ENCODE results near the gene PDXDC1.
"Not testable (repeated sequence)": the region's sequence is repeated elsewhere in the genome, so short reads cannot be mapped to it uniquely, and the experiment has no call there.

The PDXDC1 gene

DNA sequence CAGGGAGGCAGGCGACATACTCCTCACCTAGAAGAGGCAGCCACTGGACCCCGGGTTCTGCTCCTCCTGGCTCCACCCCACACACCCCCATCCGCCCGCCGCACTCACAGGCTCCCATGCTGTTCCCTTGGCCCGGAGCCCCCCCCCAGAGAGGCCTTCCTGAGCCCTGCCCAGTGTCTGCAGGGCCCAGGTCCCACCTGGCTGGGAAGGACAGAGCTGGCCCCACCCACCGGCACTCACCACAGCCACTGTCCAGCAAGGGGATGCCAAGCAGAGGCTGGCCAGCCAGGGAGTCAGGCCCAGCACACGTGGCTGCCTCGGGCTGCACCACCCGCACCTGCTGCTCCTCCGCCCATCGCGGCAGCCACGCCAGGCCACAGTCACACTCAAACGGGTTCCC lies 162.7 kb downstream of the PDXDC1 start:
- DNase-seq: not testable (repeated sequence)

- not testable (repeated sequence) for DNase-seq
These were observed 165.9 kb downstream of the PDXDC1 start for GRCh38 chr16:15140444-15141365.

GRCh38 chr16:15141586-15141985 lies 166.8 kb downstream of the PDXDC1 start:
- no peak for DNase-seq

DNA sequence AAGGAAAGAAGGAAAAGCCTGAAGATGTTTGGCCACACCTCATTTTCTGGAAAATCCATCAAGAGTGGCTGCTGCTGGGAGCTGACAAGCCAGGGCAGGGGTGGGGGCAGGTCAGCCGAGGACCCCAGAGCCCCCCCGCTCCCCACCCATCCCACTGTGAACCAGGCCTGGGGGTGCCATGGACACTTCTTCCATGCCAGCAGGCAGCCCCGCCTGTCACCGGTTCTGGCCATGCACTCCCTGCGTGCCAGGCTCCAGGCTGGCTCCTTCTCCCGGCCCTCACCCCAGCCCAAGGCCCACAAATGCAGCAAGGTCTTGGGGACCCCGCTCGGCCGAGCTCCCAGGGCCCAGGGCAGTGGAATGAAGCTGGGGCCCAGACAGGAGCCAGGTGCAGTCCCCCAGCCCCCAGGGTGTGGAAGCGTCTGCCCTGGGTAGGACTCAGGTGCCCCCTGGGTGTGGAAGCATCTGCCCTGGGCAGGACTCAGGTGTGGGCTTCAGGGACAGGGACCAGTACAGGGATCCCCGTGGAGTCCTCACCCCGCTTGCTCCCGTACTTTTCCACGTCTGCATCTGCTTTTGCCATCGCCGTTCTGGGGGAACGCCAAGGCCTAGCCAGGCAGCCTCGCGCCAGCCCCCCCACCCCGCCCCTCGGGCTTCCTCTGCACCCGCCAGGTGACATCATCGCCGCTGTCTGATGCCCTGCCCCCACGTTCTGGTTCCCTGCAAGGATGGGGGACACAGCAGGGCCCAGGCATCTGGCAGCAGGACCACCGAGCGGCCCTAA lies 167.5 kb downstream of the PDXDC1 start:
- DNase-seq: not testable (repeated sequence)

GRCh38 chr16:15142891-15143600 lies 168.2 kb downstream of the PDXDC1 start:
- not testable (repeated sequence) for DNase-seq

DNA sequence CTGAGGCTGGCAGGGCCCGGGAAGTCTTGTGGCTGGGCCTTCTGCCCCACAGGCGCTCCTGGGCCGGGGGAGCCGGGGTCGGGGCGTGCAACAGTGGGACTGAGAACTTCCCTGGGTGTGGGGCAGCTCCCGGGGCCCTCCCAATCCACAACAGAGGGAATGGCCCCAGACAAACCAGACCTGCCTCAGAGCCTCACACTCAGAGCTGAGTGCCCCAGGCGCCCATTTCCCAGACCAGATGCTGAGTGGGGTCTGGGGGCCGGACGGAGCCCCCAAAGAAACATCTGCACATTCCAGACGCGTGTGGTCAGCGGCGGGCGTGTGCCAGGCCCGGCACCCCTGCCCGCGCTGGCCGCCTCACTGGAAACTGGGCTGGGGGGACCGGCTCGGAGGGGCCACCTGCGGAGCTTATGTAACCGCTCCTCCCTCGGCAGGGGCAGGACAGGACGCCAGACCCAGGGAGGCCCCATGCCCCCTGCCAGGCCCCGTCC lies 168.8 kb downstream of the PDXDC1 start:
- DNase-seq: not testable (repeated sequence)

DNA sequence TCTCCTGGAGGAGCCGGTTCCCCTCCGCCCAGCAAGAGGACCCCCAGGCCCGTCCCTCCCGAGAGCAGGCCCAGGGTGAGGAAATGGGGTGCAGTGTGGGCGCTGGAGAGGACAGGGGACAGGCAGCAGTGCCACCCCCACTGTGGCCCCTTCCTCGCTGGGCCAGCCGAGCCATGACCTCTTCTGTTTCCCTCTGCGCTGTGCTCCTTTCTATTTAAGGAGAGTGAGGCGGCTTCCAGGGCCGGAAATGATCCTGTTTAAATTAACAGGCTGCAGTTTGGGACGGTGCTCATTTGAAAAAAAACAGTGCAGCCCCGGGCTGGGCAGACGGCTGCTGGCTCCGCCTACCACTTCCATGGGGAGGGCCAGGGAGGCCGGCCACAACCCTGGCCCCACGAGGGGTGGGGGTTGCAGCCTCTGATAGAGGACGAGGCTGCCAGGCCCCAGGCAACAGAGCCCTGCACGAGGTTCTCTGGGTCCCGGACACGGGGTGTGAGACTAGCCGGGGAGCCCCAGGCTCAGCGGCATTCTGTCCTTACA lies 169.3 kb downstream of the PDXDC1 start:
- not testable (repeated sequence) for DNase-seq

GRCh38 chr16:15144781-15145417 lies 170.1 kb downstream of the PDXDC1 start:
- not testable (repeated sequence) for DNase-seq

DNA sequence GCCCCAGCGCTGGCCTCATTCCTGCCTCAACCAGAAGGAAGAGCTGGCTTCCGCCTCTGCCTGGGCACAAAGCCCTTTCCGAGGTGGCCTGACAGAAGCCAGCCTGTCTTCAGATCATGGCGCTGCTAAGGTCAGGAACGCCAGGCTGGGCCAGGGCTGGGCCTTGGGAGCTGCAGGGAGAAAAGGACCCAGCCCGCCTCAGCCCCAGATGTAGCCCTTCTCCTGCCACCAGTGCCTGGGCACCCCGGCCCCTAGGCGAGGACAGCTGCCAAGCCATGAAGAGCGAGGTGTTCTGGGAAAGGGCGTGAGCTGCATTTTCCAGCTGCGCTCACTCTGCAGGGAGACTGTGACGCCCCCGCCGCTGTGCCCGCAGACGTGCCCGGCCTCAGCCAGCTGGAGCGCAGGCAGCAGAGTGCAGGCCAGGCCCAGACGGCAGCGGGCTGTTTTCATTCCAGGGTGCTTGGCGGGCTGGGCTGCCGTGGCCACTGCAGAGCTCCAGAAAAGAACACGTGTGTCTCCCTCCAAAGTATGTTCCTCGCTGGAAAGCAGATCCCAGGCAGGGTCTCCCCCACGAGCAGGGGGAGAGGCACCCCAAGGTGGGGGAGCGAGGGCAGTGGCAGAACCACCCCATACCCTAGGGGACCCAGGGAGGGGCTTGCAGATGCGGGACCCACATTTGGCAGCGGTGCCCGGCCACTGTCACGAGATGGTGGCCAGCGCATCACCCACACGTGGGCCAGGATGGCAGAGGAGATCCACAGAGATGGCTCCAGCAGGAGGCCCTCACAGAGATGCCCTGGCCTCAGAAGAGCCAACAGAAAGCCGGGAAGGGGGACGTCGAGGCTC lies 170.8 kb downstream of the PDXDC1 start:
- not testable (repeated sequence) for DNase-seq

- not testable (repeated sequence) for DNase-seq
These were observed 171.4 kb downstream of the PDXDC1 start for GRCh38 chr16:15146264-15146662.

- DNase-seq: not testable (repeated sequence)
These were observed 174.0 kb downstream of the PDXDC1 start for GRCh38 chr16:15148831-15149230.

- not testable (repeated sequence) for DNase-seq
These were observed 174.4 kb downstream of the PDXDC1 start for GRCh38 chr16:15149260-15149659.

DNA sequence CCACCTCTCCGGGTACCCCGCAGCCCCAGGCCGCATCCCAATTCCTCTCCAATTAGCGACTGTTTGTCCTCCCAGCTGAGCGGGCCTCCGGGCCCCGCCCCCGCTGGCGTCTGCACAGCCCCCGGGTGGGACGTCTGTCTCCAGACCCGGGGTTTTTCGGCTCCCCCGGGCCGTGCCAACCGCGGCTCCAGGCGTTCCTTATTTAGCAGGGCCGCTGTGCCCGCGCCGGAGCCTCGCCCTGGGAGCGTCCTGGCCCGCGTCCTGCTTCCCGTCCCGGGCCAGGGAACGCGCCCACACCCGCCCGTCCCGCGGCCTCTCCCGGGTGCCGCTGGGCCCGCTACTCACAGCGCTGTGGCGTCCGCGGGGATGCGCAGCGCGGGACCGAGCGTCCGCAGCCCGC lies 179.2 kb downstream of the PDXDC1 start:
- DNase-seq: not testable (repeated sequence)

DNA sequence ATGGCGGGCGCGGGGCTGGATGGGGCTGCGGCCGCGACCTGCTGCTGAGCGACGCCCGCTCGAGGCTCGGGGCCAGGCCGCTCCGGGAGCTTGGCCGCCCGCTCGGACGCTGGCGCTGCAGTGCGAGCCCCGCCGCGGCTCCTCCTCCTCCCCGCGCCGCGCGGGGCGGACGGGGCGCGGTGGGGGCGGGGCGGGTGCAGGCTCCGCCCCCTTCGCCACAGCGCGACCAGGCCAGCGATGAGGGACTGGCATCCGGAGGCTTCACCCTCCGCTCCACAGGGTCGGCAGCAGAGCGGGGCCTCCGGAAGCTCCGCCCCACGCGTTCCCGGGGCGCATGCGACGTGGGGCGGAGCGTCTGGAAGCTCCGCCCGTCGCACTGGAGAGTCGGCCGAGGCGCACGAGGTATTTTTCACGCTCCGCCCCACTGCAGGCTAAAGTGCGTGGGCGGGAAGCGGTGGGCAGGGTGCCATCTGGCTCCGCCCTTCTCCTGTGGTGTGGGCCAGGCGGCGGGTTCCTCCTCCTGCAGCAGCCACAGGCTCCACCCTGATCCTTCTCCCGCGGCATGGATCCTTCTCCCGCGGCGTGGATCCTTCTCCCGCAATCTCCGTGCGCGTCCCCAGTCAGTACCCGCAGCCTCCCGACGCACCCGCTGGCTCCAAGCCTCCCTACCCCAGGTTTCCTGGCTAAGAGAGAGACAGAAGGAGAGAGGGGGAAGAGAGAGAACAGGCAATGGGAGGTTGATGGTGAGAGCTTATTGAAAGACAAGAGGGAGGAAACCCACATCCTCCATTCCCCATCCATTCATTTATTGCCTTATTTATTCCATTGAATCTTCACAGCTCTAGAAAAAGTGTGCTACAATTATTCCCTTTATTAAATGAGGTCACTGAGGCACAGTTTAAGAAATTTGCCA lies 180.1 kb downstream of the PDXDC1 start:
- peak; percentile 85 for DNase-seq

DNA sequence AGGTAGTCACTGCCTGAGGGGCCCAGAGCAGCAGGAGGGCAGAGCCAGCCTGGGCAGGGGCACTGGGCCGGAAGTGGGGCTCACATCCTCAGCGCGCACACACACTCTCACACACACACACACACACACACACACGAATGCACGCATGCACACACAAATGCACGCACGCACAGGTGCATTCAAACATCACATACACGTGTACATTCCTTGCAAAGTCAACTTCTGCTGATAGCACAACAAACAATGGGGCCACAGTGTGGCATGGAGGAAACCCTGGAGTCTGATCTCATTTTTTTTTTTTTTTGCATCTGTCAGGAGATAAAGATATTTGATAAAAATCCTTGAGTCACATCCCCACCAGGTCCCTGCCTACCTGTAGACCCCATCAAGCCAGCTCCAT lies 182.8 kb downstream of the PDXDC1 start:
- DNase-seq: not testable (repeated sequence)

- DNase-seq: not testable (repeated sequence)
These were observed 184.8 kb downstream of the PDXDC1 start for GRCh38 chr16:15159671-15160070.

GRCh38 chr16:15160571-15160970 lies 185.7 kb downstream of the PDXDC1 start:
- DNase-seq: not testable (repeated sequence)

DNA sequence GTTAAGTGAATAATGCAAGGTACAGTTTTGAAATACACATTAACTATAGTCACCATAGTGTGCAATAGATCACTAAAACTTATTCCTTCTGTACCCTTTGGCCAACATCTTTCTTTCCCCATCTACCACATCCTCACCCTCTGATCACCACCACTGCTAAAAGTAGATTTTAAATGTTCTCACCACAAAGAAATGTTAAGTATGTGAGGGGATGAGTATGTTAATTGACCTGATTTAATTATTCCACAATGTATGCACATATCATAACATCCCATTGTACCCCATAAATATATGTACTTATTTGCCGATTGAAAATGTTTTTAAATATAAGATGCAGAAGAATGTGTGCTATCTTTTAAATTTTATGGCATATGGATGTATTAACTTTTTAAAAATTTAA lies 188.2 kb downstream of the PDXDC1 start:
- DNase-seq: not testable (repeated sequence)

- not testable (repeated sequence) for DNase-seq
These were observed 191.4 kb downstream of the PDXDC1 start for GRCh38 chr16:15166177-15166576.

DNA sequence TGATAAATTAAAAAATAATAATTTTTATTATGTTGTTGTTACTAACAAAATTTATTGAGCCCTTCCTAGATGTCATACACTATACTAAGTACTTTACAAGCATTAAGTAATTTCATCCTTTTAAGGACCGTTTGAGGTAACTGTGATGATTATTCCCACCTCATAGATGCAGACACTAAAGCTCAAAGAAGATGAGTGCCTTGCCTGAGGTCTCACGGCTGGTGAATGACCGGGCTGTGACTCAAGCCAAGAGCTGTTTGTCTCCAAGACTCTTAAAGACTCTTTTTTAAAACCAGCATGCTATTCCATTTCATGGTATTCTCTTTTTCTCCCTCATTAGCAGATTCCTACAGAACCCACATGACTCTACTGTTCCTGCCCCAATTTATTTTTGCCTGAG lies 193.5 kb downstream of the PDXDC1 start:
- not testable (repeated sequence) for DNase-seq

Measured in NCI-H1092 treated with DMSO at 0.1 percent for 48 hours (cell line).